H9 (cell line): ENCODE data around the gene PCSK2. TPM values are rescaled to one million over a fixed set of nuclear protein-coding genes. Genes with fewer than 3 reads are reported as not detected.
A peak's percentile ranks its signal among the peaks of the same experiment; 100 is the strongest.

ENCODE experiments used
- DNase-seq: peaks from one replicate; pipeline ENCODE4 v3.0.0-alpha.2; 2017
- H2AFZ ChIP-seq: one replicate; pipeline ENCODE4 v1.6.1; 2013; ENCODE audit warnings: mild to moderate bottlenecking, low read length, control low read depth, moderate library complexity
- H2AK5ac ChIP-seq: 2 replicates; pipeline ENCODE4 v1.6.1; 2013; ENCODE audit warnings: low read length, control low read depth, mixed read lengths; ENCODE audit not compliant: insufficient read length
- H2BK120ac ChIP-seq: one replicate; pipeline ENCODE4 v1.6.1; 2013; ENCODE audit warnings: low read depth, mild to moderate bottlenecking, low read length, control low read depth, inconsistent platforms; ENCODE audit not compliant: poor library complexity, severe bottlenecking
- H2BK12ac ChIP-seq: 2 replicates; pipeline ENCODE4 v1.6.1; 2013; ENCODE audit warnings: low read length, control low read depth, mixed read lengths, low read depth; ENCODE audit not compliant: insufficient read length
- H2BK15ac ChIP-seq: 2 replicates; pipeline ENCODE4 v1.6.1; 2013; ENCODE audit warnings: low read depth, low read length, control low read depth
- H2BK20ac ChIP-seq: one replicate; pipeline ENCODE4 v1.6.1; 2013; ENCODE audit warnings: low read depth, mild to moderate bottlenecking, low read length, control low read depth, inconsistent platforms; ENCODE audit not compliant: poor library complexity, severe bottlenecking
- H2BK5ac ChIP-seq: 2 replicates; pipeline ENCODE4 v1.6.1; 2013; ENCODE audit warnings: low read length, control low read depth, mixed read lengths; ENCODE audit not compliant: insufficient read length
- H3K14ac ChIP-seq: 2 replicates; pipeline ENCODE4 v1.6.1; 2013; ENCODE audit warnings: low read length, control low read depth; ENCODE audit not compliant: insufficient read depth
- H3K18ac ChIP-seq: 2 replicates; pipeline ENCODE4 v1.6.1; 2013; ENCODE audit warnings: low read depth, mild to moderate bottlenecking, mixed read lengths, low read length, control low read depth; ENCODE audit not compliant: insufficient read length
- H3K23ac ChIP-seq: 2 replicates; pipeline ENCODE4 v1.6.1; 2013; ENCODE audit warnings: low read length, control low read depth, mixed read lengths, low read depth; ENCODE audit not compliant: insufficient read length
- H3K23me2 ChIP-seq: 2 replicates; pipeline ENCODE4 v1.6.1; 2013; ENCODE audit warnings: low read depth, mild to moderate bottlenecking, mixed read lengths, low read length, control low read depth; ENCODE audit not compliant: insufficient read length, poor library complexity, severe bottlenecking
- H3K27ac ChIP-seq: 2 replicates; pipeline ENCODE4 v1.5.1; 2013; ENCODE audit warnings: low read length, control low read depth, mixed read lengths, low read depth; ENCODE audit not compliant: insufficient read length
- H3K27me3 ChIP-seq: 2 replicates; pipeline ENCODE4 v1.6.1; 2013; ENCODE audit warnings: low read length, control low read depth, inconsistent platforms; ENCODE audit not compliant: insufficient read depth
- H3K4ac ChIP-seq: 2 replicates; pipeline ENCODE4 v1.6.1; 2013; ENCODE audit warnings: low read depth, mild to moderate bottlenecking, control low read depth, inconsistent platforms, low read length, moderate library complexity
- H3K4me1 ChIP-seq: 2 replicates; pipeline ENCODE4 v1.6.1; 2013; ENCODE audit warnings: low read length, control low read depth, inconsistent platforms; ENCODE audit not compliant: insufficient read depth
- H3K4me2 ChIP-seq: 2 replicates; pipeline ENCODE4 v1.6.1; 2013; ENCODE audit warnings: low read length, control low read depth, mixed read lengths; ENCODE audit not compliant: insufficient read length, insufficient read depth
- H3K56ac ChIP-seq: 2 replicates; pipeline ENCODE4 v1.6.1; 2013; ENCODE audit warnings: low read depth, mild to moderate bottlenecking, mixed read lengths, low read length, control low read depth; ENCODE audit not compliant: insufficient read length
- H3K79me1 ChIP-seq: 2 replicates; pipeline ENCODE4 v1.6.1; 2013; ENCODE audit warnings: low read depth, mild to moderate bottlenecking, moderate library complexity, low read length, control low read depth, inconsistent platforms; ENCODE audit not compliant: insufficient read depth, poor library complexity, severe bottlenecking
- H3K79me2 ChIP-seq: 2 replicates; pipeline ENCODE4 v1.6.1; 2013; ENCODE audit warnings: low read length, control low read depth, inconsistent platforms; ENCODE audit not compliant: insufficient read depth
- H3K9ac ChIP-seq: 2 replicates; pipeline ENCODE4 v1.6.1; 2013; ENCODE audit warnings: low read length, control low read depth, mixed read lengths; ENCODE audit not compliant: insufficient read length; ENCODE audit errors: extremely low read depth
- H3K9me3 ChIP-seq: one replicate; pipeline ENCODE4 v1.6.1; 2013; ENCODE audit warnings: low read depth, low read length, inconsistent platforms; ENCODE audit not compliant: control insufficient read depth
- H3T11ph ChIP-seq: one replicate; pipeline ENCODE4 v1.6.1; 2013; ENCODE audit warnings: mild to moderate bottlenecking, low read length, control low read depth, inconsistent platforms
- H4K20me1 ChIP-seq: one replicate; pipeline ENCODE4 v1.6.1; 2013; ENCODE audit not compliant: control insufficient read depth, insufficient read length, insufficient read depth
- H4K5ac ChIP-seq: 2 replicates; pipeline ENCODE4 v1.6.1; 2013; ENCODE audit warnings: low read depth, mild to moderate bottlenecking, mixed read lengths, low read length, control low read depth; ENCODE audit not compliant: insufficient read length
- H4K8ac ChIP-seq: replicated peaks from 2 replicates; pipeline ENCODE4 v1.6.1; 2013; ENCODE audit warnings: low read length, control low read depth, mixed read lengths, low read depth; ENCODE audit not compliant: insufficient read length
- H4K91ac ChIP-seq: 2 replicates; pipeline ENCODE4 v1.6.1; 2013; ENCODE audit warnings: low read depth, mild to moderate bottlenecking, moderate library complexity, mixed read lengths, low read length, control low read depth; ENCODE audit not compliant: insufficient read length
- H3K27ac Mint-ChIP-seq, 3 experiments: 2 replicates in 2 of 3; 3 replicates in 1 of 3; pipeline ENCODE4 v1.8.0; 2020 to 2021; ENCODE audit warnings: mixed read lengths in 3 of 3, mild to moderate bottlenecking in 1 of 3, moderate library complexity in 1 of 3
- H3K27me3 Mint-ChIP-seq: 2 replicates; pipeline ENCODE4 v1.8.0; 2021; ENCODE audit warnings: low read depth, mild to moderate bottlenecking, moderate library complexity, mixed read lengths
- H3K36me3 Mint-ChIP-seq, 3 experiments: 2 replicates in 2 of 3; 3 replicates in 1 of 3; pipeline ENCODE4 v1.8.0; 2020 to 2021; ENCODE audit warnings: low read depth in 3 of 3, mixed read lengths in 3 of 3; ENCODE audit not compliant: insufficient read depth in 1 of 3
- H3K4me1 Mint-ChIP-seq, 2 experiments: 2 replicates each; pipeline ENCODE4 v1.8.0; 2020; ENCODE audit warnings: mixed read lengths in 2 of 2
- H3K4me3 Mint-ChIP-seq, 2 experiments: 2 replicates in 1 of 2; 3 replicates in 1 of 2; pipeline ENCODE4 v1.8.0; 2020 to 2021; ENCODE audit warnings: mild to moderate bottlenecking in 2 of 2, mixed read lengths in 2 of 2, moderate library complexity in 1 of 2
- H3K9me3 Mint-ChIP-seq, 2 experiments: 2 replicates in 1 of 2; 3 replicates in 1 of 2; pipeline ENCODE4 v1.8.0; 2020; ENCODE audit warnings: mild to moderate bottlenecking in 2 of 2, mixed read lengths in 2 of 2, moderate library complexity in 1 of 2
- WGBS: extraction: QIAGEN DNeasy Blood & Tissue Kit; methylation state at CpG from one replicate; pipeline ENCODE4 v1.1.7; 2013; ENCODE audit warnings: missing lambda C conversion rate, low lambda C conversion rate, mixed read lengths; ENCODE audit not compliant: insufficient read length; ENCODE audit errors: extremely low coverage; 5-methylcytosine and 5-hydroxymethylcytosine counted together
- total RNA-seq: library from RNA; stranded (reverse); gene quantifications from 2 replicates; pipeline ENCODE4 v1.2.1, GENCODE V29; 2021
- TF ChIP-seq, protein P1 (sequence below): fragments of 200-600 bp; sonication (generic); conservative IDR thresholded peaks from 3 replicates; pipeline ENCODE4 v1.8.0; 2021; ENCODE audit warnings: antibody characterized with exemption, mild to moderate bottlenecking

Gene PCSK2
- total RNA-seq, 1 experiment from 2014 or later = 2.8 TPM

- WGBS = no CpG with 5 or more reads among the region's 111 CpGs
- peak; percentile 72 for DNase-seq
These were observed 304.1 kb downstream of the PCSK2 start, which contains the start of gene BFSP1 for GRCh38 chr20:17530716-17531664. Gene BFSP1, minus strand, starts transcription at chr20:17531379. Its CDS starts 50 bp downstream, at chr20:17531329.

More at GRCh38 chr20:17530716-17531664, 304.1 kb downstream of the PCSK2 start, which contains the start of gene BFSP1:
- no peak within 1 kb of the TSS for H2BK120ac ChIP-seq
- peak within 1 kb of the TSS; percentile 52 for H3K4me2 ChIP-seq
- no peak within 1 kb of the TSS for H2BK12ac ChIP-seq
- H3K4ac ChIP-seq = no peak within 1 kb of the TSS
- H2BK5ac ChIP-seq = no peak within 1 kb of the TSS
- no peak within 1 kb of the TSS for H3K23ac ChIP-seq
- no peaks in the 10 kb centered on the region for H4K20me1 ChIP-seq
- H4K8ac ChIP-seq = no peak within 1 kb of the TSS
- H3K9me3 ChIP-seq = no peaks in the 10 kb centered on the region
- Mint-ChIP-seq H3K27ac (peak within 1 kb of the TSS; percentile 83 to 97 (median 92); a peak in 6 of 7 replicates), H3K4me1 (peaks cover 26 to 27% of the 10 kb centered on the region in 2 experiments), H3K27me3 (peaks cover 16% of the 10 kb centered on the region), H3K9me3 (no peaks in the 10 kb centered on the region), H3K4me3 (peak within 1 kb of the TSS; percentile 74 to 93), H3K36me3 (no peaks in the 10 kb centered on the region; a peak in 2 of 7 replicates)
- H3K79me2 ChIP-seq = no peaks in the 10 kb centered on the region
- H4K91ac ChIP-seq = no peak within 1 kb of the TSS
- H3K18ac ChIP-seq = peak within 1 kb of the TSS; percentile 54
- H3K56ac ChIP-seq = no peak within 1 kb of the TSS
- TF ChIP-seq, protein P1, sequence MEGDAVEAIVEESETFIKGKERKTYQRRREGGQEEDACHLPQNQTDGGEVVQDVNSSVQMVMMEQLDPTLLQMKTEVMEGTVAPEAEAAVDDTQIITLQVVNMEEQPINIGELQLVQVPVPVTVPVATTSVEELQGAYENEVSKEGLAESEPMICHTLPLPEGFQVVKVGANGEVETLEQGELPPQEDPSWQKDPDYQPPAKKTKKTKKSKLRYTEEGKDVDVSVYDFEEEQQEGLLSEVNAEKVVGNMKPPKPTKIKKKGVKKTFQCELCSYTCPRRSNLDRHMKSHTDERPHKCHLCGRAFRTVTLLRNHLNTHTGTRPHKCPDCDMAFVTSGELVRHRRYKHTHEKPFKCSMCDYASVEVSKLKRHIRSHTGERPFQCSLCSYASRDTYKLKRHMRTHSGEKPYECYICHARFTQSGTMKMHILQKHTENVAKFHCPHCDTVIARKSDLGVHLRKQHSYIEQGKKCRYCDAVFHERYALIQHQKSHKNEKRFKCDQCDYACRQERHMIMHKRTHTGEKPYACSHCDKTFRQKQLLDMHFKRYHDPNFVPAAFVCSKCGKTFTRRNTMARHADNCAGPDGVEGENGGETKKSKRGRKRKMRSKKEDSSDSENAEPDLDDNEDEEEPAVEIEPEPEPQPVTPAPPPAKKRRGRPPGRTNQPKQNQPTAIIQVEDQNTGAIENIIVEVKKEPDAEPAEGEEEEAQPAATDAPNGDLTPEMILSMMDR = no peak
- H3T11ph ChIP-seq = no peak within 1 kb of the TSS
- H2AK5ac ChIP-seq = no peak within 1 kb of the TSS
- no peaks in the 10 kb centered on the region for H3K79me1 ChIP-seq
- no peak within 1 kb of the TSS for H3K27ac ChIP-seq
- no peak within 1 kb of the TSS for H2BK20ac ChIP-seq
- H3K27me3 ChIP-seq = no peaks in the 10 kb centered on the region
- H3K4me1 ChIP-seq = peaks cover 5% of the 10 kb centered on the region; the same call in 1 of the 2 replicates
- H3K14ac ChIP-seq = peak within 1 kb of the TSS; percentile 74
- H2AFZ ChIP-seq = no peak within 1 kb of the TSS
- no peaks in the 10 kb centered on the region for H3K23me2 ChIP-seq
- H2BK15ac ChIP-seq = no peak within 1 kb of the TSS
- H4K5ac ChIP-seq = no peak within 1 kb of the TSS
- H3K9ac ChIP-seq = peak within 1 kb of the TSS; percentile 62
